HG02623 (cell line): Measurements from ENCODE around the gene MYBBP1A.

Experiments
- ATAC-seq: cut with Tn5 transposase; IDR thresholded peaks from one replicate; pipeline ENCODE4 v1.9.1; 2021; ENCODE audit warnings: moderate library complexity; ENCODE audit not compliant: unreplicated experiment

The MYBBP1A gene

GRCh38 chr17:4538236-4539002, 16.8 kb downstream of the MYBBP1A start:
- no peak for ATAC-seq

GRCh38 chr17:4537451-4538235, 17.5 kb downstream of the MYBBP1A start:
- no peak for ATAC-seq

- ATAC-seq: no peak
Observed at GRCh38 chr17:4536742-4537411, 18.3 kb downstream of the MYBBP1A start.

- ATAC-seq: no peak
Observed at GRCh38 chr17:4536259-4536741, 18.9 kb downstream of the MYBBP1A start.

GRCh38 chr17:4535667-4536258, 19.4 kb downstream of the MYBBP1A start:
- ATAC-seq: no peak

GRCh38 chr17:4534928-4535666, 20.1 kb downstream of the MYBBP1A start:
- ATAC-seq: no peak

GRCh38 chr17:4534515-4534914, 20.7 kb downstream of the MYBBP1A start:
- no peak for ATAC-seq

GRCh38 chr17:4533523-4534504, 21.4 kb downstream of the MYBBP1A start:
- ATAC-seq: no peak

GRCh38 chr17:4532860-4533522, 22.2 kb downstream of the MYBBP1A start:
- no peak for ATAC-seq

GRCh38 chr17:4531988-4532736, 23.0 kb downstream of the MYBBP1A start:
- ATAC-seq: no peak

GRCh38 chr17:4530799-4531730, 24.1 kb downstream of the MYBBP1A start:
- no peak for ATAC-seq

GRCh38 chr17:4529533-4530152, 25.5 kb downstream of the MYBBP1A start:
- ATAC-seq: no peak

GRCh38 chr17:4527566-4528125, 27.5 kb downstream of the MYBBP1A start:
- no peak for ATAC-seq

- ATAC-seq: no peak
Observed at GRCh38 chr17:4527134-4527533, 28.1 kb downstream of the MYBBP1A start.

- ATAC-seq: no peak
Observed at GRCh38 chr17:4525691-4526397, 29.3 kb downstream of the MYBBP1A start.

- ATAC-seq: no peak
Observed at GRCh38 chr17:4523946-4524345, 31.2 kb downstream of the MYBBP1A start.
